A549 (cell line): ENCODE measurements around the gene ZNF805. TPM values are rescaled to one million over a fixed set of nuclear protein-coding genes. Genes with fewer than 3 reads are reported as not detected.
"Not testable (repeated sequence)": the region's sequence is repeated elsewhere in the genome, so short reads cannot be mapped to it uniquely, and the experiment has no call there.

Experiments
- ATAC-seq, 2 experiments: fragments of 200-7000 bp in 1 of 2; fragments of >200 bp in 1 of 2; cut with Nextera tagmentation in 1 of 2; cut with Tn5 transposase in 1 of 2; 3 replicates each; pipeline versions ENCODE4 v1.8.0 to v1.9.1; 2018 to 2020; ENCODE audit warnings: mild to moderate bottlenecking in 1 of 2, moderate library complexity in 1 of 2
- CTCF ChIA-PET: fragments of 300-600 bp; sonication (Branson Sonifier 250); formaldehyde crosslinking; extraction: SDS; loops from one replicate; lab custom pipeline; 2021; ENCODE audit warnings: antibody characterized with exemption, inconsistent platforms; lab: Yijun Ruan, JAX
- POLR2A ChIA-PET: fragments of 350-600 bp; formaldehyde crosslinking; extraction: SDS; loops from one replicate; lab custom pipeline; 2021; ENCODE audit warnings: antibody characterized with exemption, inconsistent platforms; lab: Yijun Ruan, JAX
- DNase-seq, 2 experiments: peaks; one replicate each; pipeline versions ENCODE4 v3.0.0 to v3.0.0-alpha.2; 2011 to 2016; ENCODE audit warnings: low read depth in 1 of 2, low spot score in 1 of 2
- FAIRE-seq: peaks from 2 replicates; lab custom pipeline; 2011; peaks lifted over from hg19 to GRCh38; lab: Jason Lieb, UNC
- H3K27ac ChIP-seq, 2 experiments: fragments of >200 bp; sonication (Bioruptor Twin); formaldehyde crosslinking; 3 replicates each; pipeline ENCODE4 v1.5.1; 2016 to 2017
- H3K4me1 ChIP-seq: fragments of >200 bp; sonication (Bioruptor Twin); formaldehyde crosslinking; 3 replicates; pipeline ENCODE4 v1.6.1; 2016
- H3K4me2 ChIP-seq: fragments of >200 bp; sonication (Bioruptor Twin); formaldehyde crosslinking; 3 replicates; pipeline ENCODE4 v1.6.1; 2016
- H3K4me3 ChIP-seq: fragments of >200 bp; sonication (Bioruptor Twin); formaldehyde crosslinking; 3 replicates; pipeline ENCODE4 v1.5.1; 2016
- H3K9me3 ChIP-seq: fragments of >200 bp; sonication (Bioruptor Twin); formaldehyde crosslinking; 3 replicates; pipeline ENCODE4 v1.6.1; 2016
- BHLHE40 ChIP-seq: IDR thresholded peaks from 2 replicates; pipeline ENCODE4 v1.6.1; 2012; ENCODE audit warnings: low read depth, low read length, inconsistent platforms
- CHD4 ChIP-seq: fragments of 200-600 bp; sonication (generic); IDR thresholded peaks from 2 replicates; pipeline ENCODE4 v1.6.1; 2016; ENCODE audit warnings: antibody characterized with exemption, mild to moderate bottlenecking, borderline replicate concordance
- ELK1 ChIP-seq: fragments of 150-350 bp; IDR thresholded peaks from 2 replicates; pipeline ENCODE4 v1.6.1; 2014; ENCODE audit warnings: low read depth, mild to moderate bottlenecking, low read length
- FOSB ChIP-seq: fragments of 250-450 bp; sonication (Bioruptor Pico); IDR thresholded peaks from 2 replicates; pipeline ENCODE4 v1.5.0; 2020; ENCODE audit warnings: mild to moderate bottlenecking, moderate library complexity
- FOSL2 ChIP-seq, 2 experiments: fragments of 450-650 bp in 1 of 2; fragments of >200 bp in 1 of 2; sonication (Bioruptor Twin) in 1 of 2; formaldehyde crosslinking; IDR thresholded peaks; 2 replicates each; pipeline versions ENCODE4 v1.5.0 to v1.6.1; 2016 to 2020; ENCODE audit warnings: mild to moderate bottlenecking in 1 of 2, moderate library complexity in 1 of 2
- MAFK ChIP-seq: fragments of 450-650 bp; IDR thresholded peaks from 2 replicates; pipeline ENCODE4 v1.6.1; 2014; ENCODE audit not compliant: partially characterized antibody
- MAX ChIP-seq: IDR thresholded peaks from 2 replicates; pipeline ENCODE4 v1.6.1; 2012
- MAZ ChIP-seq: fragments of 150-350 bp; IDR thresholded peaks from 2 replicates; pipeline ENCODE4 v1.6.1; 2014; ENCODE audit warnings: antibody characterized with exemption, low read depth, low read length, borderline replicate concordance
- MYC ChIP-seq: IDR thresholded peaks from 2 replicates; pipeline ENCODE4 v1.6.1; 2012; ENCODE audit warnings: mild to moderate bottlenecking, inconsistent platforms, low read length, improper control_type of control experiment, borderline replicate concordance
- NR3C1 ChIP-seq: fragments of >200 bp; sonication (Bioruptor Twin); formaldehyde crosslinking; IDR thresholded peaks from 3 replicates; pipeline ENCODE4 v1.6.1; 2017
- PHF8 ChIP-seq: fragments of 200-600 bp; sonication (generic); IDR thresholded peaks from 2 replicates; pipeline ENCODE4 v1.6.1; 2016; ENCODE audit warnings: low read depth, mild to moderate bottlenecking, antibody characterized with exemption, moderate library complexity, borderline replicate concordance
- RARB ChIP-seq: fragments of 250-450 bp; sonication (Bioruptor Pico); IDR thresholded peaks from 2 replicates; pipeline ENCODE4 v1.8.0; 2021; ENCODE audit warnings: mild to moderate bottlenecking, moderate library complexity
- RCOR1 ChIP-seq: fragments of 150-350 bp; IDR thresholded peaks from 2 replicates; pipeline ENCODE4 v1.6.1; 2014; ENCODE audit warnings: antibody characterized with exemption, low read length, low read depth
- REST ChIP-seq: fragments of 200-600 bp; sonication (generic); IDR thresholded peaks from 2 replicates; pipeline ENCODE4 v1.6.1; 2016; ENCODE audit warnings: antibody characterized with exemption, mild to moderate bottlenecking, moderate library complexity
- TFCP2L1 ChIP-seq: fragments of 250-450 bp; sonication (Bioruptor Pico); IDR thresholded peaks from 2 replicates; pipeline ENCODE4 v1.5.0; 2021; ENCODE audit warnings: mild to moderate bottlenecking
- ZC3H11A ChIP-seq: fragments of 450-650 bp; IDR thresholded peaks from 2 replicates; pipeline ENCODE4 v1.6.1; 2014; ENCODE audit warnings: antibody characterized with exemption, mild to moderate bottlenecking
- WGBS: methylation state at CpG from one replicate; pipeline ENCODE4 v1.1.6; 2017; ENCODE audit errors: missing lambda C conversion rate; 5-methylcytosine and 5-hydroxymethylcytosine counted together
- polyA plus RNA-seq, 4 experiments: library from polyadenylated mRNA; depleted of rRNA in 3 of 4; stranded (reverse); fragments of >200 nt; fragmentation: RNase III in 1 of 4; extraction: RNeasy Plus Mini Kit Qiagen cat#74134 plus additional on column Dnase treatment in 1 of 4; gene quantifications; 2 replicates in 3 of 4; 3 replicates in 1 of 4; pipeline ENCODE4 v1.2.3, GENCODE V29; 2011 to 2017

Gene ZNF805
- polyA plus RNA-seq, 2 of the 4 experiments (the other 2 are of a cell fraction) = 1.5 to 5.6 TPM

GRCh38 chr19:57249329-57249728, 8.9 kb downstream of the ZNF805 start (continued):
- no peak for TF ChIP-seq MYC
- TF ChIP-seq MAZ = no peak
- no peak for TF ChIP-seq PHF8

GRCh38 chr19:57253767-57254166, 13.3 kb downstream of the ZNF805 start:
- POLR2A ChIA-PET, FAIRE-seq, H3K27ac ChIP-seq, H3K4me3 ChIP-seq, ATAC-seq, CTCF ChIA-PET, H3K4me1 ChIP-seq, DNase-seq, H3K4me2 ChIP-seq: not testable (repeated sequence)
- 93% methylated on average over 11 of the region's 11 CpGs for WGBS
- H3K9me3 ChIP-seq = peaks cover 91% of the 10 kb centered on the region

- FAIRE-seq = no peak
Observed at GRCh38 chr19:57262044-57262443, 21.6 kb downstream of the ZNF805 start.

GRCh38 chr19:57263244-57263741, 22.9 kb downstream of the ZNF805 start:
- ATAC-seq (no peak), DNase-seq (no peak), FAIRE-seq (no peak)
- CTCF ChIA-PET = no interaction called here
- TF ChIP-seq ELK1 (no peak), REST (no peak), FOSB (CRISPR knock-in tag) (no peak), BHLHE40 (no peak), CHD4 (no peak), TFCP2L1 (CRISPR knock-in tag) (no peak), ZC3H11A (no peak), RARB (CRISPR knock-in tag) (no peak), RCOR1 (no peak), MAX (no peak), NR3C1 (no peak)
- H3K4me1 ChIP-seq = no peaks in the 10 kb centered on the region
- POLR2A ChIA-PET = no interaction called here
- no peak overlapping the region for H3K4me2 ChIP-seq
- WGBS = 93% methylated on average over 1 of the region's 1 CpG
- peaks cover 86% of the 10 kb centered on the region for H3K9me3 ChIP-seq
- no peak overlapping the region for H3K27ac ChIP-seq
- H3K4me3 ChIP-seq = no peak overlapping the region

More at GRCh38 chr19:57262044-57262443, 21.6 kb downstream of the ZNF805 start:
- CTCF ChIA-PET = interaction anchor here (0.8 kb wide), 1 partner anchor 102 kb away, joined by 3 read pairs; the partner anchor contains the start of genes TRAPPC2B and ZNF547
- Histone ChIP-seq H3K9me3 (peaks cover 86% of the 10 kb centered on the region), H3K4me2 (no peak overlapping the region), H3K4me3 (no peak overlapping the region), H3K27ac (no peak overlapping the region), H3K4me1 (no peaks in the 10 kb centered on the region)
- no peak for ATAC-seq
- POLR2A ChIA-PET = no interaction called here
- WGBS = 93% methylated on average over 3 of the region's 3 CpGs
- TF ChIP-seq FOSL2 (IDR thresholded peaks at IDR 0.05) (no peak), FOSL2 (CRISPR knock-in tag; IDR thresholded peaks at IDR 0.05) (no peak), MAX (no peak), MAFK (peak; percentile 89)
- no peak for DNase-seq
